ENCODE results near the gene ABHD8.

Gene ABHD8

GRCh38 chr19:17244618-17245534 is 58.3 kb downstream of the ABHD8 start:
- TF ChIP-seq CTCF (IDR thresholded peaks at IDR 0.05; ENCODE audit: control extremely low read depth, extremely low read depth, low read depth, missing control alignments), result no peak
- DNase-seq (ENCODE audit: extremely low spot score), result no peak
- ChIA-PET POLR2A (no interaction called here), CTCF (interaction anchor here (1.0 to 3.3 kb wide), 3 partner anchors 10 to 22 kb away, joined by 4 to 23 read pairs (median 4); partner anchors contain the start of gene BABAM1)

GRCh38 chr19:17243830-17244617 is 59.2 kb downstream of the ABHD8 start:
- ChIA-PET POLR2A (interaction anchor here (1.6 kb wide), 1 partner anchor 23 kb away, joined by 3 read pairs; the partner anchor contains the start of gene BABAM1), CTCF (interaction anchor here (1.0 to 3.3 kb wide), 4 partner anchors 9 to 23 kb away, joined by 4 to 23 read pairs (median 4); partner anchors contain the start of genes BABAM1 and OCEL1)
- DNase-seq (ENCODE audit: extremely low spot score), result no peak
- no peak for TF ChIP-seq CTCF (IDR thresholded peaks at IDR 0.05; ENCODE audit: control extremely low read depth, extremely low read depth, low read depth, missing control alignments)

GRCh38 chr19:17243211-17243829 is 59.9 kb downstream of the ABHD8 start:
- no peak for DNase-seq (ENCODE audit: extremely low spot score)
- no peak for TF ChIP-seq CTCF (IDR thresholded peaks at IDR 0.05; ENCODE audit: control extremely low read depth, extremely low read depth, low read depth, missing control alignments)
- ChIA-PET CTCF (interaction anchor here (1.2 to 3.3 kb wide), 3 partner anchors 16 to 19 kb away, joined by 3 to 23 read pairs (median 4); partner anchors contain the start of gene OCEL1), POLR2A (interaction anchor here (1.6 kb wide), 1 partner anchor 24 kb away, joined by 3 read pairs; the partner anchor contains the start of gene BABAM1)

- no peak for TF ChIP-seq CTCF (IDR thresholded peaks at IDR 0.05; ENCODE audit: control extremely low read depth, extremely low read depth, low read depth, missing control alignments)
- ChIA-PET CTCF (interaction anchor here (1.2 to 3.3 kb wide), 3 partner anchors 16 to 19 kb away, joined by 3 to 23 read pairs (median 4); partner anchors contain the start of gene OCEL1), POLR2A (interaction anchor here (0.6 to 1.6 kb wide), 3 partner anchors 21 to 59 kb away, joined by 3 to 6 read pairs (median 3); partner anchors contain the start of gene BABAM1)
- DNase-seq (ENCODE audit: extremely low spot score), result no peak
Measured at GRCh38 chr19:17242431-17243208, 60.6 kb downstream of the ABHD8 start.
